D721Med (cell line): Measurements from ENCODE around the gene NAV2.

Experiments
- DNase-seq: peaks from one replicate; pipeline ENCODE4 v3.0.0; 2011; ENCODE audit warnings: low spot score; ENCODE audit not compliant: insufficient read length
- FAIRE-seq: peaks from 2 replicates; lab custom pipeline; 2011; peaks lifted over from hg19 to GRCh38; lab: Jason Lieb, UNC
- CTCF ChIP-seq: IDR thresholded peaks from 2 replicates; pipeline ENCODE4 v1.5.1; 2012; ENCODE audit warnings: mild to moderate bottlenecking, control low read depth; ENCODE audit not compliant: insufficient read depth; ENCODE audit errors: missing control alignments

Gene NAV2

GRCh38 chr11:20010851-20011225, 298.2 kb downstream of the NAV2 start:
- no peak for TF ChIP-seq CTCF
- FAIRE-seq, result peak; percentile 97
- peak; percentile 15 for DNase-seq

- FAIRE-seq (peak; percentile 16), DNase-seq (no peak)
- no peak for TF ChIP-seq CTCF
These were observed 298.8 kb downstream of the NAV2 start for GRCh38 chr11:20011307-20011951.

GRCh38 chr11:20013346-20014066, 300.9 kb downstream of the NAV2 start:
- FAIRE-seq (no peak), DNase-seq (no peak)
- TF ChIP-seq CTCF, result no peak

- no peak for TF ChIP-seq CTCF
- DNase-seq (no peak), FAIRE-seq (no peak)
These were observed 301.4 kb downstream of the NAV2 start for GRCh38 chr11:20014067-20014402.

- DNase-seq (no peak), FAIRE-seq (no peak)
- TF ChIP-seq CTCF, result no peak
These were observed 302.5 kb downstream of the NAV2 start for GRCh38 chr11:20015101-20015500.

GRCh38 chr11:20015529-20016427, 303.1 kb downstream of the NAV2 start:
- DNase-seq (no peak), FAIRE-seq (no peak)
- no peak for TF ChIP-seq CTCF
